ENCODE measurements around the gene BSN.

The BSN gene

DNA sequence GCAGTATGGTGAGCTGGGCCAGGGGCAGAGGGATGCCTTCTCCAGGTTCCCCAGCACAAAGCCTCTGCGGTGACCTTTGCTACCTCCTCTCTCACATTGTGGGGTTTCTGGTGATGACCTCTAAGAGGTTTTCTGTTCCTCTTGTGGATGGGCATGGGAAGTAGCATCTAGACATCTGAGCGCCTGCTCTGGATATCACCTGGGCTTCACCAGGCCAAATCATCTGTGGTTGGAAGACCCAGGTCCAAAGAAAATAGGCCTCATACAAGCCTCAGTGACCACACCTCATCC lies 126.9 kb downstream of the BSN start:
- no peak for TF ChIP-seq ZNF138 (tag by site-specific recombination; IDR thresholded peaks at IDR 0.05; ENCODE audit: borderline replicate concordance)
- TF ChIP-seq, protein P1, sequence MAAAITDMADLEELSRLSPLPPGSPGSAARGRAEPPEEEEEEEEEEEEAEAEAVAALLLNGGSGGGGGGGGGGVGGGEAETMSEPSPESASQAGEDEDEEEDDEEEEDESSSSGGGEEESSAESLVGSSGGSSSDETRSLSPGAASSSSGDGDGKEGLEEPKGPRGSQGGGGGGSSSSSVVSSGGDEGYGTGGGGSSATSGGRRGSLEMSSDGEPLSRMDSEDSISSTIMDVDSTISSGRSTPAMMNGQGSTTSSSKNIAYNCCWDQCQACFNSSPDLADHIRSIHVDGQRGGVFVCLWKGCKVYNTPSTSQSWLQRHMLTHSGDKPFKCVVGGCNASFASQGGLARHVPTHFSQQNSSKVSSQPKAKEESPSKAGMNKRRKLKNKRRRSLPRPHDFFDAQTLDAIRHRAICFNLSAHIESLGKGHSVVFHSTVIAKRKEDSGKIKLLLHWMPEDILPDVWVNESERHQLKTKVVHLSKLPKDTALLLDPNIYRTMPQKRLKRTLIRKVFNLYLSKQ (tag by site-specific recombination; IDR thresholded peaks at IDR 0.05; ENCODE audit: borderline replicate concordance) = no peak
- TF ChIP-seq, protein P2, sequence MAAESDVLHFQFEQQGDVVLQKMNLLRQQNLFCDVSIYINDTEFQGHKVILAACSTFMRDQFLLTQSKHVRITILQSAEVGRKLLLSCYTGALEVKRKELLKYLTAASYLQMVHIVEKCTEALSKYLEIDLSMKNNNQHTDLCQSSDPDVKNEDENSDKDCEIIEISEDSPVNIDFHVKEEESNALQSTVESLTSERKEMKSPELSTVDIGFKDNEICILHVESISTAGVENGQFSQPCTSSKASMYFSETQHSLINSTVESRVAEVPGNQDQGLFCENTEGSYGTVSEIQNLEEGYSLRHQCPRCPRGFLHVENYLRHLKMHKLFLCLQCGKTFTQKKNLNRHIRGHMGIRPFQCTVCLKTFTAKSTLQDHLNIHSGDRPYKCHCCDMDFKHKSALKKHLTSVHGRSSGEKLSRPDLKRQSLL (tag by site-specific recombination; IDR thresholded peaks at IDR 0.05) = no peak
- TF ChIP-seq, protein P3, sequence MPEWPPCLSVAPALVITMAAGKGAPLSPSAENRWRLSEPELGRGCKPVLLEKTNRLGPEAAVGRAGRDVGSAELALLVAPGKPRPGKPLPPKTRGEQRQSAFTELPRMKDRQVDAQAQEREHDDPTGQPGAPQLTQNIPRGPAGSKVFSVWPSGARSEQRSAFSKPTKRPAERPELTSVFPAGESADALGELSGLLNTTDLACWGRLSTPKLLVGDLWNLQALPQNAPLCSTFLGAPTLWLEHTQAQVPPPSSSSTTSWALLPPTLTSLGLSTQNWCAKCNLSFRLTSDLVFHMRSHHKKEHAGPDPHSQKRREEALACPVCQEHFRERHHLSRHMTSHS (tag by site-specific recombination; IDR thresholded peaks at IDR 0.05) = no peak
- TF ChIP-seq ZBTB7A (tag by site-specific recombination; IDR thresholded peaks at IDR 0.05; ENCODE audit: low read depth) = no peak
- no peak for TF ChIP-seq KLF9 (tag by site-specific recombination; IDR thresholded peaks at IDR 0.05; ENCODE audit: low read depth)
- no peak for TF ChIP-seq EGR2 (tag by site-specific recombination; IDR thresholded peaks at IDR 0.05; ENCODE audit: low read depth)
- no peak for TF ChIP-seq ZFP41 (tag by site-specific recombination; IDR thresholded peaks at IDR 0.05; ENCODE audit: borderline replicate concordance)
- TF ChIP-seq ZFP37 (tag by site-specific recombination; IDR thresholded peaks at IDR 0.05) = no peak
- TF ChIP-seq ZNF670 (tag by site-specific recombination; IDR thresholded peaks at IDR 0.05; ENCODE audit: low read depth) = no peak
- TF ChIP-seq, protein P4, sequence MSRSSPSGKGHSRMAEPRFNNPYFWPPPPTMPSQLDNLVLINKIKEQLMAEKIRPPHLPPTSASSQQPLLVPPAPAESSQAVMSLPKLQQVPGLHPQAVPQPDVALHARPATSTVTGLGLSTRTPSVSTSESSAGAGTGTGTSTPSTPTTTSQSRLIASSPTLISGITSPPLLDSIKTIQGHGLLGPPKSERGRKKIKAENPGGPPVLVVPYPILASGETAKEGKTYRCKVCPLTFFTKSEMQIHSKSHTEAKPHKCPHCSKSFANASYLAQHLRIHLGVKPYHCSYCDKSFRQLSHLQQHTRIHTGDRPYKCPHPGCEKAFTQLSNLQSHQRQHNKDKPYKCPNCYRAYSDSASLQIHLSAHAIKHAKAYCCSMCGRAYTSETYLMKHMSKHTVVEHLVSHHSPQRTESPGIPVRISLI (tag by site-specific recombination; IDR thresholded peaks at IDR 0.05) = no peak
- TF ChIP-seq ZNF174 (tag by site-specific recombination; IDR thresholded peaks at IDR 0.05) = no peak
- Histone ChIP-seq H3K36me3 (ENCODE audit: control insufficient read depth in 2 of 2, insufficient read depth in 1 of 2, low read length in 2 of 2) (peaks cover 0 to 86% of the 10 kb centered on the region in 2 experiments; a peak in 1 of 3 replicates), H3K9me3 (ENCODE audit: control insufficient read depth, insufficient read depth, low read depth, low read length) (no peaks in the 10 kb centered on the region), H3K4me1 (ENCODE audit: control insufficient read depth, insufficient read depth, low read length) (no peaks in the 10 kb centered on the region), H3K4me3 (ENCODE audit: low read depth, low read length) (no peak overlapping the region), H3K27ac (ENCODE audit: extremely low read depth, low read depth, low read length) (no peak overlapping the region)
- POLR2A ChIA-PET = interaction anchor here (1.1 kb wide), 1 partner anchor 8 kb away, joined by 4 read pairs; the partner anchor contains the start of genes MST1 and RNF123
- CTCF ChIA-PET = no interaction called here

DNA sequence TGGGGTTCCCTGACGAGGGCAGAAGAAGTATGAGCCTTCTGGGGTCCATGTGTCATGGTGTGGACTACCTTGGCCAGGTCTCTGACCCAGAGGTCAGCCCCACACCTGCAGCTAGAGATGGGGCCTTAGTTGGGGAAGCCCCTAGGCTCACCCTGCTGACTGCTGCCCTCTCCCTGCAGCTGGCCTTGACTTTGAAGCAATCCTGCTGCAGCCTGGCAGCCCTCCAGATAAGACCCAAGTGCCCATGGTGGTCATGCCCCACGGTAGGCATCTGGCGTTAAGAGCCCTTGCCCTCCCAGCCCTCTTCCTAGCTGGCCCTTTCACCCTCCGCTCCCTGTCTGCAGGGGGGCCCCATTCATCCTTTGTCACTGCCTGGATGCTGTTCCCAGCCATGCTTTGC lies 127.3 kb downstream of the BSN start:
- TF ChIP-seq ZNF521 (tag by site-specific recombination; IDR thresholded peaks at IDR 0.05) (no peak), OSR2 (tag by site-specific recombination; IDR thresholded peaks at IDR 0.05) (no peak), GLIS2 (tag by site-specific recombination; IDR thresholded peaks at IDR 0.05) (no peak), ZNF555 (tag by site-specific recombination; conservative IDR thresholded peaks at IDR 0.05) (no peak), ZNF23 (tag by site-specific recombination; IDR thresholded peaks at IDR 0.05; ENCODE audit: borderline replicate concordance) (no peak), ZNF292 (tag by site-specific recombination; IDR thresholded peaks at IDR 0.05; ENCODE audit: borderline replicate concordance, low read depth) (no peak), GLI2 (tag by site-specific recombination; IDR thresholded peaks at IDR 0.05; ENCODE audit: borderline replicate concordance, low read depth) (no peak)
- CTCF ChIA-PET = no interaction called here
- no peaks in the 10 kb centered on the region for H3K9me3 ChIP-seq (ENCODE audit: control insufficient read depth, insufficient read depth, low read depth, low read length)
- H3K36me3 ChIP-seq (ENCODE audit: control insufficient read depth in 2 of 2, insufficient read depth in 1 of 2, low read length in 2 of 2) = peaks cover 0 to 82% of the 10 kb centered on the region in 2 experiments; a peak in 1 of 3 replicates
- no peak overlapping the region for H3K27ac ChIP-seq (ENCODE audit: extremely low read depth, low read depth, low read length)
- POLR2A ChIA-PET = no interaction called here
- no peaks in the 10 kb centered on the region for H3K4me1 ChIP-seq (ENCODE audit: control insufficient read depth, insufficient read depth, low read length)
- H3K4me3 ChIP-seq (ENCODE audit: low read depth, low read length) = no peak overlapping the region
